Renal cortex interstitium (tissue), 11 donors: ENCODE measurements around the gene EPHA3. TPM values are rescaled to one million over a fixed set of nuclear protein-coding genes. Genes with fewer than 3 reads are reported as not detected.

Experiments used
- DNase-seq, 11 donors: peaks; one replicate each; pipeline ENCODE4 v3.0.0-alpha.2; 2013; ENCODE audit warnings: low read depth in 9 of 11, low spot score in 4 of 11; ENCODE audit errors: extremely low read depth in 1 of 11
- polyA plus RNA-seq, 3 donors: library from polyadenylated mRNA; unstranded; fragments of 120-200 nt; gene quantifications; one replicate each; pipeline ENCODE4 v1.2.1, GENCODE V29; 2013; ENCODE audit not compliant: insufficient read length in 3 of 3

Gene EPHA3
- polyA plus RNA-seq, 3 donors = 3.2 to 5.1 (median 4.8) TPM

DNA sequence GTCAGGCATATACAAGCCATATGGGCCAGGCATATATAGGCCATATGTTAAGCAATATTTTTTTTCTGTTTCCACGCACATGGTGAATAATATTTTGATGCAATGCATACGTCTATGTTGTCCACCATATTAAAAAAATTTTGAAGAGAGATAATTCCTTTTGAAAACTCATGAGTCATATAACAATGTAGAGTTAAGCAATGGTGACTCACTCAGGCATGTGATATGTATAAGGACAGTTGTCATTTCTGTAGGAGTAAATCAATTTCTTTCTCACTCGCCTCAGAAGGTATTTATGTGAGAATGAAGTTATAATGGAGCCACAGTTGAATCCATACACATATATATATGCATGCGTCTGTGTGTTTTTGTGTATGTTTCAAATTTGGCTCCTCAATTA lies 272.6 kb downstream of the EPHA3 start:
- DNase-seq = no peak

DNA sequence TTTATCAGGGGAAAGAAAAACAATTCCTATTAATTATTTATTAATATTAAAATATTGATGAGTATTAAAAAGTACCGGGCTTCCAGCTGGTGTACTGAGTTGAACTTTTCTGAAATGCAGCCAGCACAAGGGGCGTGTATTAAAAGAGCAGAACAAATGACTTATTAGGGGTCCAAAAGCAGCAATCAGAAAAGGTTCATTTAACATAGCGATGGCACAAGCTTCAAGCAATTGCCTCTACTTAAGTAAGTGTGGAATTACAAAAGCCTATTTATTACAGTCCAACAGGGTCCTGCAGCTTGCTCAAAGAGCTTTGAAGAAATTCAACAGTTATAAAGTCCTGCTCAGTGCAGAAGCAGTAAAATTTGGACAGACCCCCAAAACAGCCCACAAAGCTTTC lies 285.6 kb downstream of the EPHA3 start:
- no peak for DNase-seq

DNA sequence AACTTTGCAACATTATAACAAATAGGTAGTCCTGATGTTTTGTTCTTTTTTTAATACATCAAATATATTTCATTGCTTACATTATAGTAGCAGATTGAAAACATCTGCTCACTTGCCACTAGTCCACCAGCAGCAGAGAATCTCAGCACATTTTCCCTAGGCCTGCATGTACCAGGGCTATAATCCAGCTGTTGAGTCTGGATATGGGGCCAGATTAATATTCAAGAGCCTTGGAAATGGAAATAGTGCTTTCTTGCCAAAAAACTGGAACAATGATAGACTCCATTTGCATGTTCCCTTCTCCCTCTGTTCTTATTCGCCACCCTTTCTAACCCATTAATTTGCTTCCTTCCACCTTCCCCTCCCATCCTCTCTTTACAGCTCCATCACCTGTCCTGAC lies 288.0 kb downstream of the EPHA3 start:
- peak in 1 of 11 donors; percentile 17 for DNase-seq

DNA sequence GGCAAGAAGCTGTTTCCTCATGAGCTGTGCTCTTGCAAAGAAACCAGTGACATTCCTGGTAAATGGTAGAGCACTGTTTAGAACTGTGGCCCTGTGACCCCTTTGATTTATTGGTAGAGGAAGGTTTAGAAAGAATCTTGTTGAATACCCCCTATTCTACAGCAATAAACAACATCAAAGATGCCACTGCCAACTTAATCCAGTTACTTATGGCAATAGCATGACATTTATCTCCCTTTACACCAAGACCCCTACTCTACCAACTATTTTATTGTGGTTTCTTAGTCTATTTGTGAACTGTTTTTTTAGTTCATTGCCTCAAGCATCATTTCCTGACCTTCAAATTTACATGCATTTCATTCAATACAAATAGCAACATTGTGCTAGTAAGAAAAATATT lies 288.6 kb downstream of the EPHA3 start:
- DNase-seq = no peak

DNA sequence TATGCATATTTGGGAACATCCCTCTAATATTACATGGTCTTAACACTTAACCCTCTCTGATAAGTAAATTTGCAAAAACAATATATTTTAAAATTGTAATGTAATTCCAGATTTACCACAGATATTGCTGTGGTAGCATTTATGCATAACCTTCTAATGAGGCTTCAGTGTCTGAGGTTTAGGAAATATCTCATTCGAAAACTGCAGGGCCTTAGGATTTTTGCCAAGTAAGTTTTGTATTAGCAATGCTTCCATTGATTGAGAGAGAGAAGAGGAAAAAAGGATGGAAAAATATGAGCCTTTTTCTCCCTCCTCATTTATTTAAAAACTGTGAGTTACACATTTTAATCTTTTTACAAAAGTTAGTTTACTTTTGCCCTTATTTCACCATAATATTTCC lies 294.6 kb downstream of the EPHA3 start:
- DNase-seq = no peak

DNA sequence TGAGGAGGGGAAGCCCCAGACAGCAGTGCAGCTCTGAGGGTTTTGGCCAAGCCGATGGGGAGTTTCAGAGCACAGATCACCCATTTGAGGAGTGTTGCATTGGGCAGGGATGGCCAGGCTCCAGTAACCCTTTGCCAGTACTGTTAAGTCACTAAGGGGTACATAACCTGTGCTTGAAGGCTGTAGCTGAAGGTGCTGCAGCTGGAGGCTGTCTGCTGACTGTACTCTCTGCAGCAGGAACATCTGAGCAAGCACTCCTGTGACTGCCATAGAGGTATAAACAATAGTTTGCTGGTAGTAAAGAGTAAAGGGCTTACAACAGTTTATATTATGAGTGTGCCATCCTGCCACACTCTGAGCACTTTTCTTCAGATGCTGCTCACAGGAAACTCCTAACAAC lies 297.8 kb downstream of the EPHA3 start:
- DNase-seq = no peak

DNA sequence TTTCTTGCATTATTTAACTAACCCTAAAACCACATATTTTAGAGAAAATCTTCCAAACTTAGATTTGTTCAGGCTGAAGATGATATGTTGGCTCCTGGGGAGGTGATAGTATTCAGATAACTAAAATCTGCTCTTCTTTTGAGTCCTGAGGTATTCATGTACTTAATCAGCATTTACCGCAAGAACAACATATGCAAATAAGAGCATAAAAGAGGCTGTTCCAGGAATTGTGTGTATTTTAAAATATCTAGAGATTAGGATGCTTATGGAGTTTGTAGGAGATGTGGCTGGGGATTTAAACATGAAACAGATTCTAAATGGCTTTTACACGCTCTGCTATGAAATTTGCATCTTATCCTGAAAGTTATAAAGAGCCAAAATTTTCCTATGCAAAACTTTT lies 298.2 kb downstream of the EPHA3 start:
- no peak for DNase-seq

DNA sequence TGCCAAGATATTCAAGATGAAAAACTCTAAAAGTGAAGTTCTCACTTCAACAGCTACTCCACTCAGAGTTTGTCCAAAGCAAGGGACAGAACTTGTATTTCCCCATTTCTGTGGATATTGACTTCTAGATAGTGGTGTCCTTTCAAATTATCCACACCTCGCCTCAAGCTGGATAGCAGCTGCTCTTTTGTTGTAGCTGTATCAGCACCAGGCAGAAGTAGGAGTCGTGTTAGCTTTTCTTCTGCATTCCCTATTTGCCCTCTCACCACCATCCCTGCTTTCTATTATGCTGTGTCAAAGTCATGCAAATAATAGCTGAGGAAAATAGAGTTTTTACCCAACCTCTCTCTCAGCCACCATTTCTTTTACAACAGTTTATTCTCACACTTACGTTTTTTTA lies 303.8 kb downstream of the EPHA3 start:
- no peak for DNase-seq

DNA sequence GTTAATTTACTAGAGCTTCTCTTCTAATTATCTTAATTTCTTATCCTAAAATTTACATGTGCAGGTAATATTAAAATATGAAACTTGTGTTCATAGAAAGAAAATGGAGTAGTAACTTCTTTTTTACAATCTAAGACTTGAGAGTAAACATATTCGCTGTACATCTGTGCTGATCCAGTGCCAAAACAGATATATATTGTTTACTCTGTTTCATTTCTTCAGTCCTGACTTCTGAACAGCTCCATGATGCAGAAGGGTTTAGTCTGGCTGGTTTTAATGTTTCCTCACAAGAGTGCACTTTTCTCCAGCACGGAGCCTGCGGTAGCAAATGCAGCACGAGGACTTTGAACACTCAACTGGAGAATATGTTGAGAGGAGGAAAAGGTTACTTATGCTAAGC lies 306.8 kb downstream of the EPHA3 start:
- DNase-seq = no peak

DNA sequence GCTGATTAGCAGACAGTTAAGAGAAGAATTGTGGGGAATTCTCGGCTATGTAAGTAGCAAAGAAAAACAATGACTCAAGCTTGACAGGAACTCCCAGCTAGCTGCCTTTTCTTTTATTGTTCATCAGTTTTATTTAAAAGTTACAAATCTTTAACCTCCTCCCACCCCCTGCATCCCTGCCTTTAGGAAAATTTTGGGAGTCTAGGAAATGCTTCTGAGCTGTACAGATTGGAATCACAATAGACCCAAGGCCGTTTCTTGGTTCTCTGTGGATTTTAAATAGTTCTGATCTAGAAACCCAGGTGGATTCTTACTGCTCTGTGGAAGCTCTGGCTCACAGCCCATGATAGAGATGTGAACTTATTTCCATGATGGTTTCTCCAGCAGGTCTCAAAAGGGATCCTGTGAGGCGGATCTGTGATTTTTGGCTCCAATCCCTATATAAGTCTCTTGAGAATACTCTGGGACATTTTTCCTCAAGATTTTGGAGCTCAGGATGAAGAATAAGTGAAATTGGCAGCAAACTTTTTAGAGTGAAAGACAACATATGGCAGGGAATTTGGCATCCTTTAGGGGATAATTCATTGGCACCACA lies 312.3 kb downstream of the EPHA3 start:
- DNase-seq = no peak

DNA sequence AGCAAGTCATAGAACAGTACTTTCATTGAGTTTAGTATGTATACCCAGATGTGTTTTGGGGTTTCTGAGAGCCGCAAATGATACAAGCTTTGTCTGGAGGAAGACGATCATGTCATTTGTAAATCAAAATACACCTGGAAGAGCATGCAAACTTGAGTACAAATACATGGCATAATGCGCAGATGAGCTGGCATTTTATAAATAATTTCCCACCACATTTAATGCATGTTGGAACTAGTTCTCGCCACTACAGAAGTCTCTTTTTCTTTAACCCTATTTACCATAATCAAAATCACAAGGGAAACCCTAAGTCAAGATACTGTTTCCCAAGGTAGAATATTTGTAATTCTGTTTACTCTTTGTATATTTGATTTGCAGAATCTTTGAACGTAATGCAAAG lies 318.6 kb downstream of the EPHA3 start:
- DNase-seq = no peak

DNA sequence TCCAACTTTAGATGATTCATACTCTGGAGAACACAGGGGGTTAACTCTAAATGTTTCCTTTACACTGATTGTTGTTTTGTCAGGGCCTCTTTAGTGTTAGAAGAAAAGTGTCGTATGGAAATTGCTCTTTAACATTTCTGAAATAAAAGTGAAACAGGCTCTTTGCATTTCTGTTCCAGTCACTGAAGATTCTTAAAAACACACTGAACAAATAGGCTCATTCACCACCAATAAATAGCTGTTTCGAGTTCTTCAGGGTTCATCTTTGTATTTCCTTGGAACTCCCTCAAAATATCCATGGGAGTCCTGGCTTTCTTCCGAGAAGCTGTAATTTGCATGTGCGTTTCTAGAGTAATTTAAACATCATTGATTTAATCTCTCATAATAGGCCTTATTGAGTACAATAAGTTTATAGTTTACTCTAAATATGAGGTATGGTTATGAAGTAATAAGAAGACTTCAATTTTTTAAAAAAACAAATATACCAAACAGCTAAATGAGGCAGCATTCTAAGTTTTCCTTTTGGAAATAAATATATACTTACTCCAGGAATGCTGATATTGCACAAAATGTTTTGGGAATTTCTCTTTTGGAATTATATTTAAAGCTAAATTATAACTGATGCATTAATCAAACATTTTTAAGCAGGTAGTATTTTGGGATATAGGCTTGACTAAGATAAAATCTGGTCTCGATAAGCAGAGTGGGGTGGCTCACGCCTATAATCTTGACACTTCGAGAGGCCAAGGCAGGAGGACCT lies 327.4 kb downstream of the EPHA3 start:
- DNase-seq = no peak

DNA sequence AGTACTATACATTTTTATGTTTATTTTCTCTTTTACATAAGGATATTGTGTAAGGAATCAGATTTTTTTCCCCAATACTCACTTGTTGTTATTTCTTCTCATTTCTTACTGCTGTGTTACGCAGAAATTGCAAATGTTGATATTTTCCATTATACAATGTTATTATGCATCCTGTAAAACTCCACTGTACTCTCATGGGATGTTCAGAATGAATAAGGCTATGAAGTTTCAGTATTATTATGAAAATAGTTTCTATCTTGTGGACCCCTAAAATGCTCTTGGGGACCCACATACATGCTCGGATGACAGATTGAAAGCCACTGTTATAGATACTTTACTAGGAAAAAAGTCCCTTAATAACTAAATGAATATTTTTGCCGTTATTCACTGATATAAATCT lies 329.4 kb downstream of the EPHA3 start:
- DNase-seq = no peak

DNA sequence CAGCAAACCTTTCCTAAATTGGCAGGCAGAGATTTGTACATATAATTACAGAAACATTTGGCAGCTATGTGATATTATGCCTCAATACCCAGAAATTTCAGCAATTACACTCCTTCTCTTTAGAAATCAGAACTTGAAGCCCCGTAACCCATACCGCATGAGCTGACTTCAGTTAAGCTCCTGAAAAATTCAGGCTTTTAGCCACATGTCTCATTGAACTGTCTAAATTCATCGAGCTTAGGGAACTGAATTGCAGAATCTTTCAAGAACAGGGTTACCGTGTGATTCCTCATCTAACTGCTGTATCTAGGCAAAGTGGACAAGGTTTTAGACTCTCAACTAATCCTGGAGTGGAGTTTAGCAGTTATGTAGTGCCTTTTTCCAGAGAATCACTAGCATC lies 333.0 kb downstream of the EPHA3 start:
- DNase-seq = no peak

DNA sequence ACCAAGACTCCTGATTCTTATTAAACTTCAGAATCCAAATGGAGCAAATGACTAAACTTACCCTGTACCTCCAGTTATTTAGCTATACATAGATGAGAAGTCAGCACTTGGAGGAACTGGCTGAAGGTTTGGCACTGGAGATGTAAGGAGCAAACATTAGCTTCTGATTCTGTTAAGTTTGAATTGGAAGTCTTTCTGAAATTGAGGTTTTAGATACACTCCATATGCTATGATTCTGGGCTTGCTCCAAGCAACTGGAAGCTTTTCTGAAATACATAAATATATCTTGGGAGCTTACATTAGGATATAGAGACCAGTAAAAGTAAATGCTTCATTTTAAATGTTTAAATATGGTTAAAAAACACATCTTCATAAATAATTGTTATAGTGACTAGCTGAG lies 333.7 kb downstream of the EPHA3 start:
- DNase-seq = no peak

DNA sequence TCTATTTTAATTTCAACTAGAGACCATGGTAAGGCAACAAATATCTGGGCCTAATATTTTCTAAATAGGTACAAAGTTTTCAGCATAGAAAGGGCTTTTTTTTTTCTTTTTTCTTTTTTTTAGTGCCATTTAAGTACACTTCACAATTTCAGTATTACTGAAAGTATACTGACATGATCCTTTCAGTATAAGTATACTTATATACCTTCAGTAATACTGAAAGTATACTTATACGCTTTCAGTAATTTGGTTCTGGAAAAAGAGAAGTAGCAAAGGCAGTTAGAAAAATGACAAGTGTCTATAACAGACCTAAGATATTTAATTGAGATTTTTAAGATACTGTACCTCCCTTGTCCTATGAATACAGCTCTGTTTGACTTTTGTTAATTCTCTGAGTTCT lies 339.2 kb downstream of the EPHA3 start:
- DNase-seq = no peak

DNA sequence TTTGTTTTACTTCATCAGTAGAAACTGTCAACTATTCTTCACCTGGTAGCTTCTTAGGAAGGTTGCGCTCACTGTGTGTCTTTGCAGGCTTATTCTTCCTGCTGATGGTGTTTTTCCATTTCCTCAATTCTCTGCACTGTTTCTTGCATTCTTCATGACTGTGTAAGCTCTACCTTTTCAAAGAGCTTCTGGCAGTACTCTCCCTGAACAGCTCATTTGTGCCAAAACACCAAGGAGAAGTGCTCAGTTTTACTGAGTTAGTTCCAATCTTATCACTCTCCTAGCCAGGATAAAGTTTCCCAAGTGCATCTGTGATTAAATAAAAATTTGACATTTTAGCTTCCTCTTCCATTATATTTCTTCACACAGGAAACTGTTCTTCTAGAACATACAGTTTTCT lies 339.8 kb downstream of the EPHA3 start:
- DNase-seq = no peak

DNA sequence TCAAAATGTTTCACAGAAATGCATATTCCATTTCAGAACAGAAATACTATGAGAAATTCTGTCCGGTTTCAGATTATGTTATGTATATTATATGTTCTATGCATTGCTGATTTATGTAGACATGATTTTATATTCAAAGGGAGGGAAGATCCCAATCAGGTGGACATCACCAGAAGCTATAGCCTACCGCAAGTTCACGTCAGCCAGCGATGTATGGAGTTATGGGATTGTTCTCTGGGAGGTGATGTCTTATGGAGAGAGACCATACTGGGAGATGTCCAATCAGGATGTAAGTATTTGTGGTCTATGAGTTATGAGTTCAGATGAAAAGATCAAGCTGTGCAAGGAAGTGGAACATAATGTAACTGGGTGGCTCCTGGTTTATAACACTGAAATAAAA lies 341.7 kb downstream of the EPHA3 start:
- DNase-seq = no peak

DNA sequence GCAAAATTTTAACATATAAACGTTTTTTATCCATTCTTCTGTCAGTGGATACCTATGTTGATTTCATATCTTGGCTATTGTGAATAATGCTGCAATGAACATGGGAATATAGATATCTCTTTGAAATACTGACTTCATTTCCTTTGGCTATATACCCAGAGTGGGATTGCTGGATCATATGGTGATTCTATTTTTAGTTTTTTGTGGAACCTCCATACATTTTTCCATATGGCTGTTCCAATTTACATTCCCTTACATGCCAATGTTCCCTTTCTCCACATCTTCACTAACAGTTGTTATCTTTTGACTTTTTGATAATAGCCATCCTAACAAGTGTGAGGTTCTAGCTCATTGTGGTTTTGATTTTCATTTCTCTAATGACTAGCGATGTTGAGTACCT lies 344.6 kb downstream of the EPHA3 start:
- no peak for DNase-seq

DNA sequence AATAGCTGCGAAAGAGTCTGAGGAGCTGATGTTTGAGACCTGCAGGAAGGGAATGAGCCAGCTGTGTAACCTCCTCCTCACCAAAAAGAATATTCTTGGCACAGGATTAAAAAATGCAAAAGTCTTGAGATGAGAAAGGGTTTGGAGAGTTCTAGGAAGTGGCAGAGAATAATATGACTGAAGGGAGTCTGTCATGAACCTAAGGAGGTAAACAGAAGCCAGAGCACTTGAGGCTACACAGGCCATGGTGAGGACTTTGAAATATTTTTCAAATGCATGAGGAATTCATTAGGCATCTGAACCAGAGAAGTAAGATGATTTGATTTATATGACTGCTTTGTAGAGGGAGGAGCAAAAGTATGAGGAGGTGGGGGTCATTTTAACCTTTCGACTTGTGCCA lies 347.8 kb downstream of the EPHA3 start:
- no peak for DNase-seq

DNA sequence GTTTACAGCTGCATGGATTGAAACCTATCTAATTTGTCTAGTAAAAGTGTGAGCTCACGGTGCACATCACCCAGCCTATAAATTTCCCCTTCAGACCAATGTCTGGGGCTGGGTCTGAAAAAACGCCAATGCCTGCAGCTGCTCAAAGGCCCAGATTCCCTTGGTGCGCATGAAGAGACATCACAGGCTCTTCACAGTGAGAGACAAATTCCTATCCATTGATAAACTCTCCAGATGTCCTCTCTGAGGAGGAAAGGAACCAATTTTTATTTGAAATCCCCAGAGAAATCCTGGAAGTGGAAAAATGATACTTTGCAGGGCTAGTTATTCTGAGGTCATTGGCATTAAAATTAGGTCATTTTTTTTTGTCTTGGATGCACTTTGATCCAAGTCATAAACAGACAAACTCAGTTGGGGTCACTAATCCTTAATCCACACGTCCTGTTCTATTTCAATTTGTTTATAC lies 360.5 kb downstream of the EPHA3 start:
- no peak for DNase-seq
